HL-60 (cell line): Measurements from ENCODE around the gene KLHL26.

Experiments
- DNase-seq, 2 experiments: peaks; one replicate each; pipeline ENCODE4 v3.0.0-alpha.2; 2010 to 2020; ENCODE audit warnings: low read depth in 1 of 2, low spot score in 1 of 2
- H3K27ac ChIP-seq: fragments of 250-450 bp; sonication (Bioruptor Pico); replicated peaks from 2 replicates; pipeline ENCODE4 v1.5.1; 2020; ENCODE audit warnings: mild to moderate bottlenecking, moderate library complexity
- H3K27me3 ChIP-seq: fragments of 250-450 bp; sonication (Bioruptor Pico); 2 replicates; pipeline ENCODE4 v1.5.1; 2021; ENCODE audit warnings: mild to moderate bottlenecking, moderate library complexity; ENCODE audit not compliant: insufficient read depth, poor library complexity, severe bottlenecking
- H3K4me3 ChIP-seq: replicated peaks from 2 replicates; pipeline ENCODE4 v1.5.1; 2011; ENCODE audit warnings: mild to moderate bottlenecking, control low read depth, low read length; ENCODE audit not compliant: insufficient read depth
- CTCF ChIP-seq: IDR thresholded peaks from one replicate; pipeline ENCODE4 v1.5.1; 2011; ENCODE audit warnings: low read length, control low read depth, inconsistent platforms; ENCODE audit not compliant: insufficient read depth
- GABPA ChIP-seq: IDR thresholded peaks from 2 replicates; pipeline ENCODE4 v1.6.1; 2012; ENCODE audit warnings: low read depth
- POLR2AphosphoS5 ChIP-seq: IDR thresholded peaks from 2 replicates; pipeline ENCODE4 v1.6.1; 2012; ENCODE audit warnings: low read depth
- REST ChIP-seq: IDR thresholded peaks from 2 replicates; pipeline ENCODE4 v1.6.1; 2012; ENCODE audit warnings: low read depth; ENCODE audit not compliant: insufficient replicate concordance
- SPI1 ChIP-seq: IDR thresholded peaks from 2 replicates; pipeline ENCODE4 v1.6.1; 2012; ENCODE audit warnings: low read depth, mild to moderate bottlenecking, borderline replicate concordance

KLHL26 gene

DNA sequence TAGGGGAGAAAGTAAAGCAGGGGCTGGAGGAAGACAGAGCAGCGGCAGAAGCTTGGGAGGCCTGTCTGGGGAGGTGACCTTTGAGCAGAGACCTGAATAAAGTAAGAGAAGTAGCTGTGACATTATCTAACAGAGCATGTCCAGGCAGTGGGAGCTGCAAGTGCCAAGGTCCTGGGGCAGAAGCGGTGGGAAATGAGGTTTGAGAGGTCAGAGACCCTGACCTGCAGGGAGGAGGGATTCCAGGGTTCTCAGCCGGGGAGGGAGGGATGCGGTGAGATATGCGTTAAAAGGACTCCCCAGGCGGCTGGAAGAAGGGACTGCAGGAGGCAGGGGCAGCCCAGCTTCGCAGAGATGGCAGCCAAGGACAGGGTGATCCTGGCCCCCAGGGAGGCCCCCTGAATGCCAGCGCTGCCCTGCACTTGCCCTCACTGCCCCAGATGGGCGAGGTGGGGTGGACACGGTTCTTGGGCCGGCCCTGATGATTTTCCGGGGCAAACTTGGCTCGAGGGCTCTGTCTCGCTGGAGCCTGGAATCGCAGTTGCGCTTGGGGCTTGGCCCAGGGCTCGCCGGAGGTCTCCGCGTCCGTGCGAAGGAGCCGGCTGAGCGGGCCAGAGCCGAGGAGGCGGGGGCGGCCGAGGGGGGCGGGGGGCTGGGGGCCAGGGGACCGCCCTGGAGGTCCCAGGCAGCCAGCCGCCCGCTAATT, 33.4 kb upstream of the KLHL26 start:
- peaks cover 47% of the 10 kb centered on the region for H3K27me3 ChIP-seq
- no peak overlapping the region for H3K4me3 ChIP-seq
- TF ChIP-seq REST (no peak), SPI1 (no peak), GABPA (no peak), POLR2AphosphoS5 (no peak), CTCF (no peak)
- peak in 1 of 2 experiments; percentile 26 for DNase-seq
- no peak overlapping the region for H3K27ac ChIP-seq

GRCh38 chr19:18603958-18604819, 32.6 kb upstream of the KLHL26 start:
- Histone ChIP-seq H3K4me3 (no peak overlapping the region), H3K27me3 (peaks cover 53% of the 10 kb centered on the region)
- no peak for TF ChIP-seq GABPA
- no peak for TF ChIP-seq CTCF
- TF ChIP-seq SPI1 = no peak
- no peak for TF ChIP-seq POLR2AphosphoS5
- TF ChIP-seq REST = no peak

GRCh38 chr19:18604820-18605159, 32.0 kb upstream of the KLHL26 start:
- DNase-seq = no peak
- H3K4me3 ChIP-seq = no peak overlapping the region
- H3K27me3 ChIP-seq = peaks cover 55% of the 10 kb centered on the region
- no peak overlapping the region for H3K27ac ChIP-seq
- TF ChIP-seq REST = no peak
- TF ChIP-seq POLR2AphosphoS5 = no peak

More at GRCh38 chr19:18603958-18604819, 32.6 kb upstream of the KLHL26 start:
- DNase-seq = no peak
- no peak overlapping the region for H3K27ac ChIP-seq
